SK-N-SH (cell line): Measurements from ENCODE around the gene ADD1. TPM values are rescaled to one million over a fixed set of nuclear protein-coding genes. Genes with fewer than 3 reads are reported as not detected.
"Not testable (repeated sequence)": the region's sequence is repeated elsewhere in the genome, so short reads cannot be mapped to it uniquely, and the experiment has no call there.

ENCODE experiments used
- CTCF ChIA-PET: fragments of 300-600, 350-600 bp; formaldehyde crosslinking; extraction: SDS; loops from one replicate; lab custom pipeline; 2021; lab: Yijun Ruan, JAX
- POLR2A ChIA-PET: fragments of 350-600 bp; sonication (Branson Sonifier 250); formaldehyde crosslinking; extraction: SDS; loops from one replicate; lab custom pipeline; 2020; ENCODE audit warnings: antibody characterized with exemption, inconsistent platforms; lab: Yijun Ruan, JAX
- DNase-seq: peaks from one replicate; pipeline ENCODE4 v3.0.0; 2012
- H2AFZ ChIP-seq: fragments of 200-600 bp; sonication (generic); 2 replicates; pipeline ENCODE4 v1.8.1; 2016; ENCODE audit warnings: antibody characterized with exemption, mild to moderate bottlenecking, low read depth
- H3F3A ChIP-seq: fragments of 200-600 bp; sonication (generic); replicated peaks from 2 replicates; pipeline ENCODE3; 2016; ENCODE audit warnings: antibody characterized with exemption, mild to moderate bottlenecking; ENCODE audit not compliant: insufficient read depth
- H3K27ac ChIP-seq, 2 experiments: fragments of 200-500 bp in 1 of 2; fragments of 200-600 bp in 1 of 2; sonication (Bioruptor generic) in 1 of 2; sonication (generic), shearing (Covaris generic) in 1 of 2; 2 replicates each; pipeline versions ENCODE4 v1.5.1 to v1.6.1; 2014 to 2016; ENCODE audit warnings: low read depth in 2 of 2, inconsistent platforms in 1 of 2, low read length in 1 of 2, mild to moderate bottlenecking in 1 of 2, mixed read lengths in 1 of 2
- H3K27me3 ChIP-seq: fragments of 200-600 bp; sonication (generic), shearing (Covaris generic); 2 replicates; pipeline ENCODE4 v1.6.1; 2016; ENCODE audit warnings: mixed run types; ENCODE audit not compliant: insufficient read depth
- H3K36me3 ChIP-seq, 2 experiments: fragments of 200-500 bp in 1 of 2; fragments of 200-600 bp in 1 of 2; sonication (Bioruptor generic) in 1 of 2; sonication (generic) in 1 of 2; replicated peaks in 1 of 2; 2 replicates each; pipeline versions ENCODE3 to v1.5.1; 2014 to 2016; ENCODE audit warnings: low read length in 1 of 2, mild to moderate bottlenecking in 1 of 2; ENCODE audit not compliant: insufficient read depth in 2 of 2, control insufficient read depth in 1 of 2
- H3K4me1 ChIP-seq, 2 experiments: fragments of 200-500 bp in 1 of 2; fragments of 200-600 bp in 1 of 2; sonication (Bioruptor generic) in 1 of 2; sonication (generic), shearing (Covaris generic) in 1 of 2; 2 replicates each; pipeline versions ENCODE4 v1.5.1 to v1.6.1; 2014 to 2016; ENCODE audit warnings: low read depth in 1 of 2, low read length in 1 of 2, mixed run types in 1 of 2; ENCODE audit not compliant: insufficient read depth in 2 of 2, control insufficient read depth in 1 of 2
- H3K4me2 ChIP-seq: fragments of 200-600 bp; sonication (generic), shearing (Covaris generic); 2 replicates; pipeline ENCODE4 v1.6.1; 2017; ENCODE audit warnings: mixed run types
- H3K4me3 ChIP-seq, 2 experiments: fragments of 200-500 bp in 1 of 2; fragments of 200-600 bp in 1 of 2; sonication (Bioruptor generic) in 1 of 2; sonication (generic), shearing (Covaris generic) in 1 of 2; 2 replicates each; pipeline versions ENCODE4 v1.5.1 to v1.8.1; 2014 to 2016; ENCODE audit warnings: low read depth in 2 of 2, inconsistent platforms in 1 of 2, low read length in 1 of 2, mild to moderate bottlenecking in 1 of 2, mixed read lengths in 1 of 2, moderate library complexity in 1 of 2
- H3K79me2 ChIP-seq: fragments of 200-600 bp; sonication (generic); 2 replicates; pipeline ENCODE4 v1.8.1; 2017; ENCODE audit warnings: mild to moderate bottlenecking; ENCODE audit not compliant: insufficient read depth
- H3K9ac ChIP-seq: fragments of 200-600 bp; sonication (generic); 2 replicates; pipeline ENCODE4 v1.6.1; 2017; ENCODE audit warnings: mixed run types
- H3K9me2 ChIP-seq: fragments of 200-600 bp; sonication (generic); 2 replicates; pipeline ENCODE4 v1.6.1; 2017; ENCODE audit warnings: mixed run types
- H3K9me3 ChIP-seq: fragments of 200-600 bp; sonication (generic); 2 replicates; pipeline ENCODE4 v1.6.1; 2017; ENCODE audit warnings: mixed run types, mild to moderate bottlenecking, moderate library complexity
- H4K20me1 ChIP-seq: fragments of 200-600 bp; sonication (generic); 2 replicates; pipeline ENCODE4 v1.6.1; 2017; ENCODE audit warnings: mild to moderate bottlenecking, mixed run types; ENCODE audit not compliant: insufficient read depth
- CTCF ChIP-seq: fragments of 200-600 bp; sonication (generic); IDR thresholded peaks from 2 replicates; pipeline ENCODE4 v1.6.1; 2017; ENCODE audit warnings: antibody characterized with exemption, mild to moderate bottlenecking, moderate library complexity
- ELF1 ChIP-seq: IDR thresholded peaks from 2 replicates; pipeline ENCODE4 v1.4.0; 2012
- RCOR1 ChIP-seq: fragments of 150-350 bp; IDR thresholded peaks from 2 replicates; pipeline ENCODE4 v1.6.1; 2017; ENCODE audit warnings: antibody characterized with exemption, low read length
- TAF1 ChIP-seq: IDR thresholded peaks from 2 replicates; pipeline ENCODE4 v1.6.1; 2012; ENCODE audit warnings: low read depth, mild to moderate bottlenecking, low read length, moderate library complexity, borderline replicate concordance
- USF2 ChIP-seq: fragments of 150-350 bp; IDR thresholded peaks from 2 replicates; pipeline ENCODE4 v1.6.1; 2017; ENCODE audit warnings: antibody characterized with exemption, low read length, low read depth, borderline replicate concordance
- WGBS: methylation state at CpG from one replicate; pipeline ENCODE4 v1.1.6; 2017; ENCODE audit warnings: low lambda C conversion rate; 5-methylcytosine and 5-hydroxymethylcytosine counted together
- polyA plus RNA-seq, 3 experiments: library from polyadenylated mRNA; depleted of rRNA; stranded (reverse); fragments of >200 nt; gene quantifications; 2 replicates each; pipeline ENCODE4 v1.2.3, GENCODE V29; 2012

The ADD1 gene
- polyA plus RNA-seq, 1 of the 3 experiments (the other 2 are of a cell fraction) = 155 TPM

- no peak for TF ChIP-seq TAF1
Measured at GRCh38 chr4:2953496-2953895, 109.9 kb downstream of the ADD1 start (continued).

GRCh38 chr4:2954358-2955185 lies 110.9 kb downstream of the ADD1 start:
- no peaks in the 10 kb centered on the region for H3K27me3 ChIP-seq
- POLR2A ChIA-PET = interaction anchor here (1.6 kb wide), 1 partner anchor 9 kb away, joined by 3 read pairs; the partner anchor contains the start of gene GRK4
- H3K36me3 ChIP-seq = peaks cover 46 to 79% of the 10 kb centered on the region in 2 experiments
- peaks cover 23% of the 10 kb centered on the region for H3F3A ChIP-seq
- TF ChIP-seq USF2 (no peak), RCOR1 (no peak), ELF1 (no peak)
- no peaks in the 10 kb centered on the region for H3K4me1 ChIP-seq
- peaks cover 27% of the 10 kb centered on the region for H3K79me2 ChIP-seq
- no peak overlapping the region for H2AFZ ChIP-seq
- no peak overlapping the region for H3K27ac ChIP-seq
- H3K9me2 ChIP-seq = no peaks in the 10 kb centered on the region
- 94% methylated on average over 32 of the region's 33 CpGs for WGBS
- H3K4me2 ChIP-seq = no peak overlapping the region
- no peaks in the 10 kb centered on the region for H3K9me3 ChIP-seq
- peak; percentile 61 for DNase-seq
- H3K4me3 ChIP-seq = no peak overlapping the region
- H3K9ac ChIP-seq = no peak overlapping the region
- H4K20me1 ChIP-seq = peaks cover 18% of the 10 kb centered on the region
- CTCF ChIA-PET = interaction anchor here (0.6 to 3.9 kb wide), 14 partner anchors 8 to 734 kb away, joined by 3 to 30 read pairs (median 4); partner anchors contain the start of genes GRK4 and NOP14

- Histone ChIP-seq H3F3A (peaks cover 23% of the 10 kb centered on the region), H3K79me2 (peaks cover 36% of the 10 kb centered on the region), H3K36me3 (peaks cover 43 to 71% of the 10 kb centered on the region in 2 experiments), H4K20me1 (peaks cover 25% of the 10 kb centered on the region)
- not testable (repeated sequence) for H3K27ac ChIP-seq, H3K4me3 ChIP-seq, H3K4me2 ChIP-seq, H3K4me1 ChIP-seq, H3K9me3 ChIP-seq, H3K27me3 ChIP-seq, H3K9me2 ChIP-seq, H2AFZ ChIP-seq, H3K9ac ChIP-seq, DNase-seq
- ChIA-PET CTCF (interaction anchor here (0.7 to 3.9 kb wide), 12 partner anchors 9 to 737 kb away, joined by 3 to 30 read pairs (median 4); no protein-coding TSS in a partner anchor), POLR2A (interaction anchor here (0.8 to 1.6 kb wide), 2 partner anchors 8 to 421 kb away, joined by 3 read pairs; partner anchors contain the start of gene GRK4)
- 95% methylated on average over 34 of the region's 44 CpGs for WGBS
- TF ChIP-seq CTCF = peak; percentile 30; the same call in 1 of the 2 replicates
Measured at GRCh38 chr4:2955186-2956044, 111.8 kb downstream of the ADD1 start.
